ENCODE data around the gene UBTF.

GRCh38 chr17:44174427-44174826 lies 45.0 kb downstream of the UBTF start:
- TF ChIP-seq, protein P1, sequence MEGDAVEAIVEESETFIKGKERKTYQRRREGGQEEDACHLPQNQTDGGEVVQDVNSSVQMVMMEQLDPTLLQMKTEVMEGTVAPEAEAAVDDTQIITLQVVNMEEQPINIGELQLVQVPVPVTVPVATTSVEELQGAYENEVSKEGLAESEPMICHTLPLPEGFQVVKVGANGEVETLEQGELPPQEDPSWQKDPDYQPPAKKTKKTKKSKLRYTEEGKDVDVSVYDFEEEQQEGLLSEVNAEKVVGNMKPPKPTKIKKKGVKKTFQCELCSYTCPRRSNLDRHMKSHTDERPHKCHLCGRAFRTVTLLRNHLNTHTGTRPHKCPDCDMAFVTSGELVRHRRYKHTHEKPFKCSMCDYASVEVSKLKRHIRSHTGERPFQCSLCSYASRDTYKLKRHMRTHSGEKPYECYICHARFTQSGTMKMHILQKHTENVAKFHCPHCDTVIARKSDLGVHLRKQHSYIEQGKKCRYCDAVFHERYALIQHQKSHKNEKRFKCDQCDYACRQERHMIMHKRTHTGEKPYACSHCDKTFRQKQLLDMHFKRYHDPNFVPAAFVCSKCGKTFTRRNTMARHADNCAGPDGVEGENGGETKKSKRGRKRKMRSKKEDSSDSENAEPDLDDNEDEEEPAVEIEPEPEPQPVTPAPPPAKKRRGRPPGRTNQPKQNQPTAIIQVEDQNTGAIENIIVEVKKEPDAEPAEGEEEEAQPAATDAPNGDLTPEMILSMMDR (IDR thresholded peaks at IDR 0.05 in 4 of 5, conservative IDR thresholded peaks at IDR 0.05 in 1 of 5) = no peak
- no peak for TF ChIP-seq POLR2A (IDR thresholded peaks at IDR 0.05)

All from gastrocnemius medialis (tissue), 4 donors.